ENCODE results near the gene GALNT15. TPM values are rescaled to one million over a fixed set of nuclear protein-coding genes. Genes with fewer than 3 reads are reported as not detected.

Gene GALNT15
- total RNA-seq, 1 donor from 2014 or later, result 10.3 TPM

DNA sequence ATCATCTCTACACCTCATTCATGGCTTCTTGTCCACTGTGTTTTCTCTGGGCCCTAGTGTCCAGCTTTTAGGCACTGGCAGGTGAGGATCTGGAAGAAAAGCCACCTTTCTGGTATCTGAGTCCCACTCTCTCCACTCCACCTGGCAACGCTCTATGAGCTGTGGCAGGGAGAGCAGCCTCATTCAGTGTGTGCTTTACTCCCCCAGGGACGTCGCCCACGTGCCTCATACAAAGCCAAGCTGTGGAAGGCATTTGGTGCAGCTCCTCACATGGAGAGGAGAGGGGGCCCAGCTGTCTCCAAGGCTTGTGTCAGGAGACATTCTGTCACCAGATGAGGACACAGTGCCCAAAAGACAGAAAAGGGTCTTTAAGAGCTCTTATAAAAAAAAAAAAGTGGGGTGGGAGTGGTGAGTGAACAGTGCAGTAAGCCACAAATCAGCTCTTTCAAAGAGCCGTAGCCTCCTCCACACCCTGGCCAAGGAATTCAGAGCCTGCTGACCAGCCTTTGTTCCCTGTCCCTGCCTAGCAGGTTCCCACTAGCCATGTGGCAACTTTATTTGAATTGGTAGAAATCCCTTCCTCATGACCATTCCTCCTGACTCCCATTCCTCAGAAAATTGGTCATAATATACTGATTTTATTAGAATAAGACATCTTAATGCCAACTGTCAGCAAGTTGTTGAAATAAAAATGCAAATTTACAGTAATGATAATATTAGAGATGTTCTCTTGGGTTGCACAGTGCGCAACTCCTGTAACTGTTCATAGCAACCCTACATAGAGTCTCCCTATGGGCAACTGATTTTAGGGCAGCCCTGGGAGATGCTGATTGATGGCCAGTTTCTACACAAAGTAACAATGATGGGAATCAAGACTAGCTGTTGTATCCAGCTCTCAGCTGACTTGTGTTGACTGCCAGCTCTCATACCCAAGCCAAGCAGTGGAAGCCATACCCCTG, 29.5 kb downstream of the GALNT15 start:
- Histone ChIP-seq H3K4me3 (no peak overlapping the region), H3K27ac (no peak overlapping the region), H3K9me3 (no peaks in the 10 kb centered on the region), H3K4me1 (no peaks in the 10 kb centered on the region), H3K36me3 (no peaks in the 10 kb centered on the region), H3K27me3 (no peaks in the 10 kb centered on the region)
- ATAC-seq, result no peak
- intact Hi-C loops (cut with DNase I), result no loop called here
- no peak for TF ChIP-seq CTCF (IDR thresholded peaks at IDR 0.05)
- no peak for DNase-seq

GRCh38 chr3:16204751-16205150, 30.3 kb downstream of the GALNT15 start:
- H3K27ac ChIP-seq, result no peak overlapping the region
- no peaks in the 10 kb centered on the region for H3K4me1 ChIP-seq
- no peaks in the 10 kb centered on the region for H3K9me3 ChIP-seq
- no peak overlapping the region for H3K4me3 ChIP-seq
- no peaks in the 10 kb centered on the region for H3K27me3 ChIP-seq
- TF ChIP-seq CTCF (IDR thresholded peaks at IDR 0.05), result no peak
- ATAC-seq, result no peak
- intact Hi-C loops (cut with DNase I), result no loop called here
- H3K36me3 ChIP-seq, result no peaks in the 10 kb centered on the region
- DNase-seq, result no peak

GRCh38 chr3:16205156-16205870, 30.8 kb downstream of the GALNT15 start:
- TF ChIP-seq CTCF (IDR thresholded peaks at IDR 0.05), result no peak
- Histone ChIP-seq H3K4me3 (no peak overlapping the region), H3K27ac (no peak overlapping the region), H3K27me3 (no peaks in the 10 kb centered on the region), H3K9me3 (no peaks in the 10 kb centered on the region), H3K36me3 (no peaks in the 10 kb centered on the region), H3K4me1 (no peaks in the 10 kb centered on the region)
- intact Hi-C loops (cut with DNase I), result no loop called here
- ATAC-seq (no peak), DNase-seq (no peak)

- no peak overlapping the region for H3K4me3 ChIP-seq
- intact Hi-C loops (cut with DNase I), result no loop called here
- DNase-seq, result no peak
- H3K36me3 ChIP-seq, result no peaks in the 10 kb centered on the region
- no peaks in the 10 kb centered on the region for H3K4me1 ChIP-seq
- ATAC-seq, result no peak
- no peak for TF ChIP-seq CTCF (IDR thresholded peaks at IDR 0.05)
- no peak overlapping the region for H3K27ac ChIP-seq
- H3K9me3 ChIP-seq, result no peaks in the 10 kb centered on the region
- no peaks in the 10 kb centered on the region for H3K27me3 ChIP-seq
Observed at GRCh38 chr3:16207031-16207430, 32.6 kb downstream of the GALNT15 start.

- Histone ChIP-seq H3K4me3 (no peak overlapping the region), H3K4me1 (no peaks in the 10 kb centered on the region), H3K27ac (no peak overlapping the region), H3K9me3 (no peaks in the 10 kb centered on the region), H3K36me3 (no peaks in the 10 kb centered on the region), H3K27me3 (no peaks in the 10 kb centered on the region)
- DNase-seq (no peak), ATAC-seq (no peak)
- intact Hi-C loops (cut with DNase I), result no loop called here
- no peak for TF ChIP-seq CTCF (IDR thresholded peaks at IDR 0.05)
Observed at GRCh38 chr3:16211176-16211904, 36.9 kb downstream of the GALNT15 start.
